GM19025 (cell line): ENCODE data around the gene CDH15.
"Not testable (repeated sequence)": the region's sequence is repeated elsewhere in the genome, so short reads cannot be mapped to it uniquely, and the experiment has no call there.

ENCODE experiments used
- ATAC-seq: cut with Tn5 transposase; IDR thresholded peaks from one replicate; pipeline ENCODE4 v1.9.1; 2021; ENCODE audit warnings: mild to moderate bottlenecking, low read depth, moderate library complexity; ENCODE audit not compliant: unreplicated experiment

The CDH15 gene

GRCh38 chr16:89154390-89155183, 17.0 kb upstream of the CDH15 start:
- ATAC-seq, result no peak

GRCh38 chr16:89155184-89155679, 16.3 kb upstream of the CDH15 start:
- ATAC-seq, result no peak

- no peak for ATAC-seq
Measured at GRCh38 chr16:89155851-89156739, 15.5 kb upstream of the CDH15 start.

DNA sequence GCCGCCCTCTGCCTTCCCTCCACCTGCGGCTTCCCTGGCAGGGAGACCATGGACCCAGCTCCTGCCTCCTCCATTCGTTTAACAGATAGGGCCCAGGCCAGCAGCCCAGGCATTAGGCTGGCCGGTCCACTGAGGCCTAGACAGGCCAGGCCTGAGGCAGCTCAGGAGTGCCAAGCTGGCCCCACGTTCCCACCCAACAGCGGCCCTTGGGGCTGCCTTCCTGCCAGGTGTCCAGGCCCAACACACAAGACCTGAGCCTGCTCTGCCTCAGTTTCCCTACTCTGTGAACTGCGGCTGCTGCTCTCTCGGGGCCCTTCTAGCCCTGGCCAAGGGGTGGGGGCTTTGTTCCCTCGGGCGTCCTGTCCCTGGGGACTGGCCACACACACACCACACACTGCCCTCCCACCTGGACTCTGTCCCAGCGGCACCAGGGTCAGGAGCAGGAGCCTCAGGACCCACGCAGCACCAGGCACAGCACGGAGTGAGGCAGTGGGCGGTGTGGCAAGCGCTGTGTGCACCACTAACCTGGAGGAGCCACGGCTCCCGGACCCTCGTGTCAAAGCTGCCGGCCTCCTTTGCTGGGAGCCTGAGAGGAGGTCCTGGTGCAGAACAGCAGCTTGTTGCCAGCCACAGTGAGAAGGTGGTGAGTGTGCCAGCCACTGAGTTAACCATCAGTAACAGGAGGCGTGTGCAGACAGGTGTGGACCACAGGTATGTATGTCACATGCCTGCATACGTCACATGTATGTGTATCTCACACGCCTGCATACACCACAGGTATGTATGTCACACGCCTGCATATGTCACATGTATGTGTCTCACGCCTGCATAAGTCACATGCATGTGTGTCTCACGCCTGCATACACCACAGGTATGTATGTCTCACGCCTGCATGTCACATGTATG, 14.6 kb upstream of the CDH15 start:
- no peak for ATAC-seq

DNA sequence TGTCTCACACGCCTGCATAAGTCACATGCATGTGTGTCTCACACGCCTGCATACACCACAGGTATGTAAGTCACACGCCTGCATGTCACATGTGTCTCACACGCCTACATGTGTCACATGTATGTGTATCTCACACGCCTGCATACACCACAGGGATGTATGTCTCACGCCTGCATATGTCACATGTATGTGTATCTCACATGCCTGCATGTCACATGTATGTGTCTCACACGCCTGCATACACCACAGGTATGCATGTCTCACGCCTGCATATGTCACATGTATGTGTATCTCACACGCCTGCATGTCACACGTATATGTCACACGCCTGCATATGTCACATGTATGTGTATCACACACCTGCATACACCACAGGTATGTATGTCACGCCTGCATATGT, 13.8 kb upstream of the CDH15 start:
- ATAC-seq, result no peak

- ATAC-seq, result no peak
Measured at GRCh38 chr16:89159066-89159849, 12.3 kb upstream of the CDH15 start.

DNA sequence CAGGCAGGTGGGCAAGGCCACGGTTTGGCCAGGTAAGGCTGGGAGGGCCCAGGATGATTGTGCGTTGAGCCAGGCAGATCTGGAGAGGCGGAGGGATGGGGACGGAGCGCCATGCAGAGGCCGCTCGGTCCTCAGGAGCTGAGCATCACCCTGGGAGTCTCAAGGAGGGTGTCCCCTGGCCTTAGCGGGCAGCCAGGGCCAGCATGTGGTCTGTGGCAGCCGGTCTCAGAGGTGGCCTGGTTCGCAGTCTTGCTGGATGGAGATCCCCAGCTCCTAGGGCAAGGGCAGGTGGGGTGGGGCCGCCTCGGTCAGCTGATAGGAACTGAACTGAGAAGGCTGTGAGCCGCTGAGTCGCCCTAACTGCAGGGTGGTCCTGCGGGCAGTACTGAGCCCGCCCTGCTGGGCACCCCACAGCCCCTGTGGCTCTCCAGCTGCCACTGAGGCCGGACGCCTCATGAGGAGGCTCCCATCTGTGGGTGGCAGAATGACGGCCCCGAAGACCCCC, 11.6 kb upstream of the CDH15 start:
- ATAC-seq, result no peak

DNA sequence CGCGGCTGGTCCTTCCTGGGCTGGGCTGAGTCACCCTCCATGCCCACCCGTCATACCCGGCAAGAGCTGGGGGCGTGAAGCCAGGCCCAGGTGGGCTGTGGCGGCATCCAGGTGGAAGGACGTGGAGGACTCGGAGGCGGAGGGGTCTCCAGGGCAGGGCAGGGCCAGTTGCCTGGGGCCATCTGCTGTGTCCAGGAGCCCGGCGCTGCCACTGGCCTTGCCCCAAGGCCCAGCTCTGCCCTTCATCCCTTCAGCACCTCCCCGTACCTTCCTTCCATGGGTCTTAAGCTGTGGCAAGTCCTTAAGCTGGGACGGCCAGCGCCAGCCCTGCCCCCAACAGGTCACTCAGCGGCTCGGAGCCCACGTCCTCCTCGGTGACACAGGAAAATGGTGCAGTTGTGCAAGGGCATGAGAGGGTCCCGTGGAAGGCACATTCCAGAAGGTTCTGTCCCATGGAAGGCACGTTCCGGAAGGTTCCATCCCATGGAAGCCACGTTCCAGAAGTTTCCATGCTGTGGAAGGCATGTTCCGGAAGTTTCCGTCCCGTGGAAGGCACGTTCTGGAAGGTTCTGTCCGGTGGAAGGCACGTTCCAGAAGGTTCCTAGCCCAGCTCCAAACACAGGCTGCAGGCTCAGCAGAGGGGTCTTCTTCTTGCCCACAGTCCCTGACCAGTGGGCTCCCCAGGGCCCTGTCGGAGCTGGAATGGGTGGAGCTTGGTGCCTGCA, 10.4 kb upstream of the CDH15 start:
- ATAC-seq, result no peak

- no peak for ATAC-seq
Measured at GRCh38 chr16:89161763-89162713, 9.5 kb upstream of the CDH15 start.

GRCh38 chr16:89163297-89163696, 8.3 kb upstream of the CDH15 start:
- no peak for ATAC-seq

DNA sequence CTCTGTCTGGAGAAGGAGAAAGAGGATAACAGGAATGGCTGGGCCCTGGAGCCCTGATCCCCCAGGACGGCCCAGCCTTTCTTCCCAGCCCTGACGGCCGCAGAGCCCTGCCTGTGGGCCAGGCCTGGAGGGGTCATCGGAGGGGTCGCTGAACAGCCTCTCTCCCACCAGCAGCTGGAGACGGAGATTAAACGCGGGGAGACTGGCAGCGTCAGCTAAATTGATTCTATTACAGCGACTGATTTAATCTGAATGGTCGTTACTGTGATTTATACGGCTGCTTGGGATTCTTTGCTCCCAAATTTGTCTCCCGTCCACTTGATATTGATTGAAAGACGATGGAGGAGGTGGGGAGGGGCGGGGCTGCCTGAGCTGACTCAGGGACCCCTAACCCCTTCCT, 7.1 kb upstream of the CDH15 start:
- ATAC-seq, result no peak

- no peak for ATAC-seq
Measured at GRCh38 chr16:89164847-89165680, 6.5 kb upstream of the CDH15 start.

DNA sequence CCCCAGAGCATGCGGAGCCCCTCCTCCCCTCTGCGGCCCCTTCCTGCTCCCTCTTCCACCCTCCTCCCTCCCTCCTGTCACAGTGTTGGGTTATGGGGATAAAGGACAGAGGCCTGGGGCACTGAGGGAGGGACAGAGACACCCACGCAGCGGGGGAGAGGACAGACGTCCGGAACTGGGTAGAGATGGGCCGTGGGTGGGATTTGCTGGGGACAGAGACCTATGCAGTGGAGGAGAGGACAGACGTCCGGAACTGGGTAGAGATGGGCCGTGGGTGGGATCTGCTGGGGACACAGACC, 5.9 kb upstream of the CDH15 start:
- ATAC-seq, result not testable (repeated sequence)

GRCh38 chr16:89166696-89167424, 4.7 kb upstream of the CDH15 start:
- ATAC-seq, result no peak

DNA sequence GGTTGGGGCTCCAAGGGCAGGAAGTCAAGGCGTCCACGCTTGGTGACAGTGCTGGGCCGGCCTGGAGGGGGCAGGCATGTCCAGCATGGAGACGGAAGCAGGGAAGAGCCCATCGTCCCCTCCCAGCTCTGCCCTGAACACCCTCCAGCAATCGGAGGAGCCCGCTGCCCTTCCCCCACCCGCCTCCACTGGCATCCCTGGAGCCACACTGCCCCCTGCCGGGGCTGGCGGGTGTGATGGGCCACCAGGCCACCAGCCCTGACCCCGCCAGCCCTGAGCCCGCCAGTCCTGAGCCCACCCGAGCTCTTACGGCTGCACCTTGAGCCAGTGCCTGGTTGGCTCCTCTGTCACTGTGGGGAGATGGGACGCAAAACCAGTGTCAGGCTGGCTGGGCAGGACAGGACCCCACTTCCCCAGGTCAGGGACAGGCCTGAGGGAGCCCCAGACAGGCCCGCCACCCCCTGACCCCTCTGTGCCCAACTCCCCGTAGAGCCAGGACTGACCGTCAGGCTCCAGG, 4.1 kb upstream of the CDH15 start:
- no peak for ATAC-seq
